SK-N-SH (cell line): ENCODE data around the gene SLN. TPM values are rescaled to one million over a fixed set of nuclear protein-coding genes. Genes with fewer than 3 reads are reported as not detected.

ENCODE experiments used
- CTCF ChIA-PET: fragments of 300-600, 350-600 bp; formaldehyde crosslinking; extraction: SDS; loops from one replicate; lab custom pipeline; 2021; lab: Yijun Ruan, JAX
- POLR2A ChIA-PET: fragments of 350-600 bp; sonication (Branson Sonifier 250); formaldehyde crosslinking; extraction: SDS; loops from one replicate; lab custom pipeline; 2020; ENCODE audit warnings: antibody characterized with exemption, inconsistent platforms; lab: Yijun Ruan, JAX
- DNase-seq: peaks from one replicate; pipeline ENCODE4 v3.0.0; 2012
- H2AFZ ChIP-seq: fragments of 200-600 bp; sonication (generic); 2 replicates; pipeline ENCODE4 v1.8.1; 2016; ENCODE audit warnings: antibody characterized with exemption, mild to moderate bottlenecking, low read depth
- H3F3A ChIP-seq: fragments of 200-600 bp; sonication (generic); replicated peaks from 2 replicates; pipeline ENCODE3; 2016; ENCODE audit warnings: antibody characterized with exemption, mild to moderate bottlenecking; ENCODE audit not compliant: insufficient read depth
- H3K27ac ChIP-seq, 2 experiments: fragments of 200-500 bp in 1 of 2; fragments of 200-600 bp in 1 of 2; sonication (Bioruptor generic) in 1 of 2; sonication (generic), shearing (Covaris generic) in 1 of 2; 2 replicates each; pipeline versions ENCODE4 v1.5.1 to v1.6.1; 2014 to 2016; ENCODE audit warnings: low read depth in 2 of 2, inconsistent platforms in 1 of 2, low read length in 1 of 2, mild to moderate bottlenecking in 1 of 2, mixed read lengths in 1 of 2
- H3K27me3 ChIP-seq: fragments of 200-600 bp; sonication (generic), shearing (Covaris generic); 2 replicates; pipeline ENCODE4 v1.6.1; 2016; ENCODE audit warnings: mixed run types; ENCODE audit not compliant: insufficient read depth
- H3K36me3 ChIP-seq, 2 experiments: fragments of 200-500 bp in 1 of 2; fragments of 200-600 bp in 1 of 2; sonication (Bioruptor generic) in 1 of 2; sonication (generic) in 1 of 2; replicated peaks in 1 of 2; 2 replicates each; pipeline versions ENCODE3 to v1.5.1; 2014 to 2016; ENCODE audit warnings: low read length in 1 of 2, mild to moderate bottlenecking in 1 of 2; ENCODE audit not compliant: insufficient read depth in 2 of 2, control insufficient read depth in 1 of 2
- H3K4me1 ChIP-seq, 2 experiments: fragments of 200-500 bp in 1 of 2; fragments of 200-600 bp in 1 of 2; sonication (Bioruptor generic) in 1 of 2; sonication (generic), shearing (Covaris generic) in 1 of 2; 2 replicates each; pipeline versions ENCODE4 v1.5.1 to v1.6.1; 2014 to 2016; ENCODE audit warnings: low read depth in 1 of 2, low read length in 1 of 2, mixed run types in 1 of 2; ENCODE audit not compliant: insufficient read depth in 2 of 2, control insufficient read depth in 1 of 2
- H3K4me2 ChIP-seq: fragments of 200-600 bp; sonication (generic), shearing (Covaris generic); 2 replicates; pipeline ENCODE4 v1.6.1; 2017; ENCODE audit warnings: mixed run types
- H3K4me3 ChIP-seq, 2 experiments: fragments of 200-500 bp in 1 of 2; fragments of 200-600 bp in 1 of 2; sonication (Bioruptor generic) in 1 of 2; sonication (generic), shearing (Covaris generic) in 1 of 2; 2 replicates each; pipeline versions ENCODE4 v1.5.1 to v1.8.1; 2014 to 2016; ENCODE audit warnings: low read depth in 2 of 2, inconsistent platforms in 1 of 2, low read length in 1 of 2, mild to moderate bottlenecking in 1 of 2, mixed read lengths in 1 of 2, moderate library complexity in 1 of 2
- H3K79me2 ChIP-seq: fragments of 200-600 bp; sonication (generic); 2 replicates; pipeline ENCODE4 v1.8.1; 2017; ENCODE audit warnings: mild to moderate bottlenecking; ENCODE audit not compliant: insufficient read depth
- H3K9ac ChIP-seq: fragments of 200-600 bp; sonication (generic); 2 replicates; pipeline ENCODE4 v1.6.1; 2017; ENCODE audit warnings: mixed run types
- H3K9me2 ChIP-seq: fragments of 200-600 bp; sonication (generic); 2 replicates; pipeline ENCODE4 v1.6.1; 2017; ENCODE audit warnings: mixed run types
- H3K9me3 ChIP-seq: fragments of 200-600 bp; sonication (generic); 2 replicates; pipeline ENCODE4 v1.6.1; 2017; ENCODE audit warnings: mixed run types, mild to moderate bottlenecking, moderate library complexity
- H4K20me1 ChIP-seq: fragments of 200-600 bp; sonication (generic); 2 replicates; pipeline ENCODE4 v1.6.1; 2017; ENCODE audit warnings: mild to moderate bottlenecking, mixed run types; ENCODE audit not compliant: insufficient read depth
- CHD2 ChIP-seq: fragments of 150-350 bp; IDR thresholded peaks from 2 replicates; pipeline ENCODE4 v1.6.1; 2018; ENCODE audit warnings: low read length; ENCODE audit not compliant: partially characterized antibody
- CTCF ChIP-seq: fragments of 200-600 bp; sonication (generic); IDR thresholded peaks from 2 replicates; pipeline ENCODE4 v1.6.1; 2017; ENCODE audit warnings: antibody characterized with exemption, mild to moderate bottlenecking, moderate library complexity
- ELF1 ChIP-seq: IDR thresholded peaks from 2 replicates; pipeline ENCODE4 v1.4.0; 2012
- EZH2phosphoT487 ChIP-seq: fragments of 200-600 bp; sonication (generic); IDR thresholded peaks from 2 replicates; pipeline ENCODE4 v1.6.1; 2017; ENCODE audit warnings: low read depth, mixed run types, mild to moderate bottlenecking, antibody characterized with exemption, moderate library complexity, borderline replicate concordance
- FOXJ3 ChIP-seq: sonication (generic); formaldehyde crosslinking; IDR thresholded peaks from 2 replicates; pipeline ENCODE4 v1.5.1; 2020; ENCODE audit warnings: mild to moderate bottlenecking, missing genetic modification reagents
- GABPA ChIP-seq: IDR thresholded peaks from 2 replicates; pipeline ENCODE4 v1.4.0; 2012; ENCODE audit warnings: low read depth, mild to moderate bottlenecking
- JUND ChIP-seq: IDR thresholded peaks from 2 replicates; pipeline ENCODE4 v1.4.0; 2012
- MAX ChIP-seq: IDR thresholded peaks from 2 replicates; pipeline ENCODE4 v1.4.0; 2012; ENCODE audit warnings: low read depth
- MEF2A ChIP-seq: IDR thresholded peaks from 2 replicates; pipeline ENCODE4 v1.4.0; 2012; ENCODE audit warnings: low read depth, borderline replicate concordance
- MXI1 ChIP-seq: IDR thresholded peaks from 2 replicates; pipeline ENCODE4 v1.6.1; 2012; ENCODE audit warnings: mild to moderate bottlenecking, low read depth, low read length, improper control_type of control experiment
- NFIC ChIP-seq: IDR thresholded peaks from 2 replicates; pipeline ENCODE4 v1.4.0; 2012; ENCODE audit warnings: borderline replicate concordance
- POLR2AphosphoS5 ChIP-seq: IDR thresholded peaks from 2 replicates; pipeline ENCODE4 v1.6.1; 2012; ENCODE audit warnings: low read depth, low read length
- RCOR1 ChIP-seq: fragments of 150-350 bp; IDR thresholded peaks from 2 replicates; pipeline ENCODE4 v1.6.1; 2017; ENCODE audit warnings: antibody characterized with exemption, low read length
- RFX5 ChIP-seq: IDR thresholded peaks from 2 replicates; pipeline ENCODE4 v1.6.1; 2012; ENCODE audit warnings: mild to moderate bottlenecking, improper control_type of control experiment, low read length
- SIN3A ChIP-seq: IDR thresholded peaks from 2 replicates; pipeline ENCODE4 v1.6.1; 2012; ENCODE audit warnings: low read depth, mild to moderate bottlenecking, low read length, moderate library complexity, borderline replicate concordance
- TCF12 ChIP-seq: IDR thresholded peaks from 2 replicates; pipeline ENCODE4 v1.4.0; 2012
- USF1 ChIP-seq: IDR thresholded peaks from 2 replicates; pipeline ENCODE4 v1.4.0; 2012; ENCODE audit warnings: low read depth, borderline replicate concordance
- USF2 ChIP-seq: fragments of 150-350 bp; IDR thresholded peaks from 2 replicates; pipeline ENCODE4 v1.6.1; 2017; ENCODE audit warnings: antibody characterized with exemption, low read length, low read depth, borderline replicate concordance
- YY1 ChIP-seq: IDR thresholded peaks from 2 replicates; pipeline ENCODE4 v1.4.0; 2012; ENCODE audit warnings: low read depth, mild to moderate bottlenecking
- ZBTB33 ChIP-seq: IDR thresholded peaks from 2 replicates; pipeline ENCODE4 v1.4.0; 2012; ENCODE audit warnings: low read depth, borderline replicate concordance
- WGBS: methylation state at CpG from one replicate; pipeline ENCODE4 v1.1.6; 2017; ENCODE audit warnings: low lambda C conversion rate; 5-methylcytosine and 5-hydroxymethylcytosine counted together
- polyA plus RNA-seq, 3 experiments: library from polyadenylated mRNA; depleted of rRNA; stranded (reverse); fragments of >200 nt; gene quantifications; 2 replicates each; pipeline ENCODE4 v1.2.3, GENCODE V29; 2012
- TF ChIP-seq, protein P1 (sequence below): fragments of 150-350 bp; IDR thresholded peaks from 2 replicates; pipeline ENCODE4 v1.6.1; 2016; ENCODE audit warnings: mild to moderate bottlenecking, low read depth, low read length

SLN gene
- polyA plus RNA-seq, 1 of the 3 experiments (the other 2 are of a cell fraction): not detected

- TF ChIP-seq YY1 (no peak), USF2 (no peak), USF1 (no peak), ZBTB33 (peak; percentile 64; the same call in 1 of the 2 replicates), MEF2A (peak; percentile 78), SIN3A (no peak), NFIC (peak; percentile 93)
Observed at GRCh38 chr11:107696140-107696539, 15.7 kb downstream of the SLN start (continued).

DNA sequence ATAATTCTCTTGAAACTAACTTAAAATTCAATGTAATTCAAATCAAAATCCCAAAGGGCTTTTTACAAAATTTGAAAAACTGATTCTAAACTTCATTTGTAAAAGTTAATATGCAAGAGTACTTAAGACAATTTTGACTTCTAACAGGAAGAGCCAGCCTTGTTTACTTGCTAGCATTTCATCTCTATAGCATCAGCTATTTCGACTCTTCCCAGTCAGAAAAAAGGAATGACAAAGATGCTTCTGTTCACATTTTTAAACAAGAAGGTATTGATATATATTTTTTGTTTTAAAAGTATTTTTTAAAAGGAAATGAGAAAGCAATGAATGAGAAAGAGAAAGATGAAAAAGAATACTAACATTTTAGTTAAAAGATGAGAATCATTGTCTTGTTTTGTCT lies 16.4 kb downstream of the SLN start:
- no peaks in the 10 kb centered on the region for H4K20me1 ChIP-seq
- H3K4me1 ChIP-seq: peaks cover 0 to 16% of the 10 kb centered on the region in 2 experiments; a peak in 3 of 4 replicates
- WGBS: 28% methylated on average over 1 of the region's 1 CpG
- H3K79me2 ChIP-seq: no peaks in the 10 kb centered on the region
- H3K4me2 ChIP-seq: no peak overlapping the region
- H3K27ac ChIP-seq: peak overlapping the region in 1 of 2 experiments; percentile 81; a peak in 2 of 4 replicates
- TF ChIP-seq TCF12: no peak
- no peak for TF ChIP-seq GABPA
- TF ChIP-seq POLR2AphosphoS5: no peak
- TF ChIP-seq MEF2A: no peak
- TF ChIP-seq RFX5: no peak
- TF ChIP-seq ZBTB33: no peak
- no peak for TF ChIP-seq JUND
- no peak for TF ChIP-seq CTCF
- no peak for TF ChIP-seq MAX
- TF ChIP-seq, protein P1, sequence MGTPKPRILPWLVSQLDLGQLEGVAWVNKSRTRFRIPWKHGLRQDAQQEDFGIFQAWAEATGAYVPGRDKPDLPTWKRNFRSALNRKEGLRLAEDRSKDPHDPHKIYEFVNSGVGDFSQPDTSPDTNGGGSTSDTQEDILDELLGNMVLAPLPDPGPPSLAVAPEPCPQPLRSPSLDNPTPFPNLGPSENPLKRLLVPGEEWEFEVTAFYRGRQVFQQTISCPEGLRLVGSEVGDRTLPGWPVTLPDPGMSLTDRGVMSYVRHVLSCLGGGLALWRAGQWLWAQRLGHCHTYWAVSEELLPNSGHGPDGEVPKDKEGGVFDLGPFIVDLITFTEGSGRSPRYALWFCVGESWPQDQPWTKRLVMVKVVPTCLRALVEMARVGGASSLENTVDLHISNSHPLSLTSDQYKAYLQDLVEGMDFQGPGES: no peak
- TF ChIP-seq ELF1: no peak
- TF ChIP-seq RCOR1: no peak
- TF ChIP-seq USF2: no peak
- TF ChIP-seq CHD2: no peak
- TF ChIP-seq MXI1: no peak
- TF ChIP-seq FOXJ3: no peak
- no peak for TF ChIP-seq EZH2phosphoT487
- TF ChIP-seq, all 33 proteins: peak for 0
- DNase-seq: no peak
- no peaks in the 10 kb centered on the region for H3K36me3 ChIP-seq
- H3F3A ChIP-seq: peaks cover 39% of the 10 kb centered on the region
- H3K9ac ChIP-seq: 0 out of 2 replicates have a peak overlapping the region, but pooled peaks have one; percentile 17
- POLR2A ChIA-PET: no interaction called here
- no peaks in the 10 kb centered on the region for H3K27me3 ChIP-seq
- H2AFZ ChIP-seq: no peak overlapping the region
- CTCF ChIA-PET: interaction anchor here (0.8 to 1.2 kb wide), 3 partner anchors 12 to 44 kb away, joined by 3 read pairs; no protein-coding TSS in a partner anchor
- H3K9me3 ChIP-seq: no peaks in the 10 kb centered on the region
- H3K4me3 ChIP-seq: no peak overlapping the region
- no peaks in the 10 kb centered on the region for H3K9me2 ChIP-seq
